Keratinocyte (primary cell): ENCODE data around the gene MAMDC2.

ENCODE experiments used
- EZH2 ChIP-seq: IDR thresholded peaks from one replicate; pipeline ENCODE4 v1.6.1; 2012; ENCODE audit warnings: inconsistent platforms, mild to moderate bottlenecking, low read length, moderate library complexity
- TF ChIP-seq, protein P1 (sequence below), 3 experiments: IDR thresholded peaks in 1 of 3; conservative IDR thresholded peaks in 1 of 3; optimal IDR thresholded peaks in 1 of 3; 2 replicates in 2 of 3; 3 replicates in 1 of 3; pipeline versions ENCODE3 to v1.5.1; 2011; ENCODE audit warnings: low read length in 3 of 3, mild to moderate bottlenecking in 3 of 3, moderate library complexity in 2 of 3, control low read depth in 1 of 3, inconsistent platforms in 1 of 3; ENCODE audit not compliant: insufficient read depth in 2 of 3; ENCODE audit errors: extremely low read depth in 1 of 3

DNA sequence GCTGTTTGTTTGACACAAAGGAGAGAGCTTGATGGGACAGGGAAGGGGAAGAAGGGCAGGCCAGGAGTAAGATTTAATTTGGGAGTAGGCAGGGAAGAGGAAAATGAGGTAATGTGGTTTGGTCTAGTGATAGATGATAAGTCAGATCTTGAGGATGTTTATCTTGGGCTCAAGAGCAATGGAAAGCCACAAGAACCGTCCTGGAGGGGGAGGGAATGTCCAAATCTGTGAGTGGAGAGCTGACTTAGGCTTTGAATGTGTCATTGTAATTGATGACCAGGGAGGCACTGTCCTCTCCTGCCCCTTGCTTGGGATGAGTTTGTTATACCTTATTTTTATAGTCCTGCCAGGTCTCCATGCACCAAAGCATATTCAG, 37.5 kb downstream of the MAMDC2 start:
- no peak for TF ChIP-seq EZH2
- TF ChIP-seq, protein P1, sequence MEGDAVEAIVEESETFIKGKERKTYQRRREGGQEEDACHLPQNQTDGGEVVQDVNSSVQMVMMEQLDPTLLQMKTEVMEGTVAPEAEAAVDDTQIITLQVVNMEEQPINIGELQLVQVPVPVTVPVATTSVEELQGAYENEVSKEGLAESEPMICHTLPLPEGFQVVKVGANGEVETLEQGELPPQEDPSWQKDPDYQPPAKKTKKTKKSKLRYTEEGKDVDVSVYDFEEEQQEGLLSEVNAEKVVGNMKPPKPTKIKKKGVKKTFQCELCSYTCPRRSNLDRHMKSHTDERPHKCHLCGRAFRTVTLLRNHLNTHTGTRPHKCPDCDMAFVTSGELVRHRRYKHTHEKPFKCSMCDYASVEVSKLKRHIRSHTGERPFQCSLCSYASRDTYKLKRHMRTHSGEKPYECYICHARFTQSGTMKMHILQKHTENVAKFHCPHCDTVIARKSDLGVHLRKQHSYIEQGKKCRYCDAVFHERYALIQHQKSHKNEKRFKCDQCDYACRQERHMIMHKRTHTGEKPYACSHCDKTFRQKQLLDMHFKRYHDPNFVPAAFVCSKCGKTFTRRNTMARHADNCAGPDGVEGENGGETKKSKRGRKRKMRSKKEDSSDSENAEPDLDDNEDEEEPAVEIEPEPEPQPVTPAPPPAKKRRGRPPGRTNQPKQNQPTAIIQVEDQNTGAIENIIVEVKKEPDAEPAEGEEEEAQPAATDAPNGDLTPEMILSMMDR (optimal IDR thresholded peaks at IDR 0.05 in 1 of 3, IDR thresholded peaks at IDR 0.05 in 1 of 3, conservative IDR thresholded peaks at IDR 0.05 in 1 of 3; ENCODE audit: extremely low read depth in 1 of 3, insufficient read depth in 2 of 3, low read length in 3 of 3), result no peak
